Fibroblast of lung (primary cell): ENCODE data around the gene FIBP.

ENCODE experiments used
- CTCF ChIP-seq, 2 donors: IDR thresholded peaks in 1 of 2; conservative IDR thresholded peaks in 1 of 2; 1 replicate in 1 of 2; 2 replicates in 1 of 2; pipeline ENCODE4 v1.5.1; 2011 to 2012; ENCODE audit warnings: low read length in 2 of 2, control low read depth in 1 of 2, inconsistent platforms in 1 of 2, low read depth in 1 of 2, mild to moderate bottlenecking in 1 of 2
- EZH2 ChIP-seq: IDR thresholded peaks from 2 replicates; pipeline ENCODE4 v1.5.1; 2012; ENCODE audit warnings: low read length, control low read depth, mild to moderate bottlenecking; ENCODE audit errors: missing control alignments

- TF ChIP-seq CTCF (conservative IDR thresholded peaks at IDR 0.05 in 1 of 2, IDR thresholded peaks at IDR 0.05 in 1 of 2; ENCODE audit: low read depth in 1 of 2, low read length in 2 of 2) (no peak), EZH2 (no peak)
These were observed 18.3 kb upstream of the FIBP start for GRCh38 chr11:65906602-65907001.
